IPS-20b (cell line): ENCODE data around the gene LGR6.

Experiments
- H3K27ac ChIP-seq: one replicate; pipeline ENCODE4 v1.5.1; 2013; ENCODE audit warnings: low read length
- H3K27me3 ChIP-seq: 2 replicates; pipeline ENCODE4 v1.6.1; 2013; ENCODE audit warnings: mild to moderate bottlenecking, low read length, inconsistent platforms; ENCODE audit not compliant: insufficient read depth
- H3K36me3 ChIP-seq: 2 replicates; pipeline ENCODE4 v1.6.1; 2013; ENCODE audit warnings: low read depth, mild to moderate bottlenecking, inconsistent platforms, low read length, moderate library complexity; ENCODE audit not compliant: insufficient read depth
- H3K4me1 ChIP-seq: 2 replicates; pipeline ENCODE4 v1.6.1; 2013; ENCODE audit warnings: mild to moderate bottlenecking, control low read depth, inconsistent platforms, low read length, moderate library complexity; ENCODE audit not compliant: insufficient read depth
- H3K4me3 ChIP-seq: 2 replicates; pipeline ENCODE4 v1.5.1; 2013; ENCODE audit warnings: mild to moderate bottlenecking, low read length, inconsistent platforms
- H3K9ac ChIP-seq: 2 replicates; pipeline ENCODE4 v1.6.1; 2013; ENCODE audit warnings: low read depth, mild to moderate bottlenecking, inconsistent platforms, low read length, moderate library complexity
- H3K9me3 ChIP-seq: 2 replicates; pipeline ENCODE4 v1.6.1; 2013; ENCODE audit warnings: mild to moderate bottlenecking, low read depth, low read length, inconsistent platforms; ENCODE audit not compliant: insufficient read depth

The LGR6 gene

DNA sequence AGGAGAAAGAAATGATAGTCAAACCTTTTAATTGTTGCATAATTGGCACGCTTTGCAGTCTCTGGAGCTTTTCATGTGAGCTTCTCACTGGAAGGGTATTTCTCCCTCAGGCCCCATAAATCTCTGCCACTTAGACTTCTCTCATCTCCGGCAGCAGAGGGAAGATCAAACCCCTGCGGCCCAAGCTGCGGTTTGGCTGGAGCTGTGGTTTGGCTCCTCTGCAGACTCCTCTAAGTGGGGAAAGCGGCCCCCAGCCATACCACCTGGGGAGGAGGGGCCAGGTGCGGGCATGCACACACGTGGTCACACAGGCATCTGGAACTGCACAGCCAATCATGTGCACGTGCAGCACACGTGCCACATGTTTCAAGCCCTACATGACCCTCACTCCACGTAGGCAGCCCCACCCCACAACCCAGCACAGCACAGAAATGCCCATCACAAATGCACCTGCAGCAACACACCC is 89.8 kb downstream of the LGR6 start:
- H3K27ac ChIP-seq, result no peak overlapping the region
- H3K4me3 ChIP-seq, result no peak overlapping the region
- no peak overlapping the region for H3K9ac ChIP-seq
- peaks cover 13% of the 10 kb centered on the region; the same call in 1 of the 2 replicates for H3K4me1 ChIP-seq
- H3K27me3 ChIP-seq, result no peaks in the 10 kb centered on the region
- H3K36me3 ChIP-seq, result no peaks in the 10 kb centered on the region
- H3K9me3 ChIP-seq, result no peaks in the 10 kb centered on the region

GRCh38 chr1:202283991-202284390 is 90.4 kb downstream of the LGR6 start:
- Histone ChIP-seq H3K4me3 (no peak overlapping the region), H3K9me3 (no peaks in the 10 kb centered on the region), H3K27ac (no peak overlapping the region), H3K27me3 (no peaks in the 10 kb centered on the region), H3K9ac (no peak overlapping the region), H3K4me1 (peaks cover 13% of the 10 kb centered on the region; the same call in 1 of the 2 replicates), H3K36me3 (no peaks in the 10 kb centered on the region)

GRCh38 chr1:202285908-202286307 is 92.3 kb downstream of the LGR6 start:
- no peak overlapping the region for H3K27ac ChIP-seq
- H3K9ac ChIP-seq, result no peak overlapping the region
- no peaks in the 10 kb centered on the region for H3K9me3 ChIP-seq
- H3K36me3 ChIP-seq, result no peaks in the 10 kb centered on the region
- H3K4me3 ChIP-seq, result no peak overlapping the region
- H3K4me1 ChIP-seq, result peaks cover 4% of the 10 kb centered on the region; the same call in 1 of the 2 replicates
- no peaks in the 10 kb centered on the region for H3K27me3 ChIP-seq

- Histone ChIP-seq H3K4me1 (no peaks in the 10 kb centered on the region), H3K9ac (no peak overlapping the region), H3K36me3 (no peaks in the 10 kb centered on the region), H3K9me3 (no peaks in the 10 kb centered on the region), H3K27ac (no peak overlapping the region), H3K4me3 (no peak overlapping the region), H3K27me3 (no peaks in the 10 kb centered on the region)
These were observed 93.1 kb downstream of the LGR6 start for GRCh38 chr1:202286622-202287097.

DNA sequence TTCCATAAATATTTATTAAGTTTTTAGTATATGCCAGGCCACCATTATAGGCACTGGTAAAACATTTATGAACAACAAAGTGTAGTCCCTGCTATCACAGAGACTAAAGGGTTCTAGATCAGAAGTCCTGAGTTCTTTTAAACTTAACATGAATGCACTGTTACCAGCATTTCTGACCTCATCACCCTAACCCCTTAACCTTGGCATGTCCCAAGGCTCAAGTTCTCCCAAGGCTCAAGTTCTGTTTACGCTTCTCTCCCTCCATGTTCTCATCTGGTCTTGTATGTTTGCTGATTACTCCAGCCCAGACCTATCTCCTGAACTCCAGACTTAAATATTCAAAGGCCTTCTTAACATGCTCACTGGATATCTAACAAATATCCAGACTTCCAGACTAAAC is 93.6 kb downstream of the LGR6 start:
- no peak overlapping the region for H3K4me3 ChIP-seq
- H3K36me3 ChIP-seq, result no peaks in the 10 kb centered on the region
- no peak overlapping the region for H3K27ac ChIP-seq
- no peaks in the 10 kb centered on the region for H3K9me3 ChIP-seq
- no peaks in the 10 kb centered on the region for H3K27me3 ChIP-seq
- H3K9ac ChIP-seq, result no peak overlapping the region
- H3K4me1 ChIP-seq, result no peaks in the 10 kb centered on the region

DNA sequence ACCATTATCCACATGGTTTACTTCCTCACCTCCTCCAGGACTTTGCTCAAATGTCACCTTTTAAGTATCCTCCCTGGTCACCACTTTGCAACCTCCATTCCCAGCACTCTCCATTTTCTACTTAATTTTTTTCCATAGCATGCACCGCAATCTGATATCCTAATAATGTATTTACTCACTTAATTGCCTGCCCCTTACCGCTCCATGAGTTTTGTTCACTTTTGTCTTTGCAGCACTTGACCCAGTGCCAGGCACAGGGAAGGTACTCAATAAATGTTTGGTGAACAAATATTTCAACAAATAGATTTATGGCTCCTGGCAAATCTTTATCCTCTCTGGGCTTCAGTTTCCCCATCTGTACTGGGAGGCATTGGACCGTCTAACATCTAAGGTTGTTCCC is 94.6 kb downstream of the LGR6 start:
- Histone ChIP-seq H3K9ac (no peak overlapping the region), H3K27ac (no peak overlapping the region), H3K9me3 (no peaks in the 10 kb centered on the region), H3K4me1 (no peaks in the 10 kb centered on the region), H3K27me3 (no peaks in the 10 kb centered on the region), H3K36me3 (no peaks in the 10 kb centered on the region), H3K4me3 (no peak overlapping the region)

- Histone ChIP-seq H3K27ac (no peak overlapping the region), H3K9me3 (no peaks in the 10 kb centered on the region), H3K27me3 (no peaks in the 10 kb centered on the region), H3K4me1 (no peaks in the 10 kb centered on the region), H3K4me3 (no peak overlapping the region), H3K9ac (no peak overlapping the region), H3K36me3 (no peaks in the 10 kb centered on the region)
These were observed 95.4 kb downstream of the LGR6 start for GRCh38 chr1:202289009-202289408.

GRCh38 chr1:202291001-202291400 is 97.4 kb downstream of the LGR6 start:
- no peak overlapping the region for H3K4me3 ChIP-seq
- H3K9ac ChIP-seq, result no peak overlapping the region
- no peak overlapping the region for H3K27ac ChIP-seq
- H3K36me3 ChIP-seq, result no peaks in the 10 kb centered on the region
- no peaks in the 10 kb centered on the region for H3K4me1 ChIP-seq
- H3K27me3 ChIP-seq, result no peaks in the 10 kb centered on the region
- no peaks in the 10 kb centered on the region for H3K9me3 ChIP-seq

- Histone ChIP-seq H3K4me3 (no peak overlapping the region), H3K9ac (no peak overlapping the region), H3K27ac (no peak overlapping the region), H3K9me3 (no peaks in the 10 kb centered on the region), H3K4me1 (no peaks in the 10 kb centered on the region), H3K36me3 (no peaks in the 10 kb centered on the region), H3K27me3 (no peaks in the 10 kb centered on the region)
These were observed 98.5 kb downstream of the LGR6 start for GRCh38 chr1:202291961-202292712.

GRCh38 chr1:202292773-202293172 is 99.2 kb downstream of the LGR6 start:
- H3K27me3 ChIP-seq, result no peaks in the 10 kb centered on the region
- H3K4me3 ChIP-seq, result no peak overlapping the region
- H3K27ac ChIP-seq, result no peak overlapping the region
- no peaks in the 10 kb centered on the region for H3K4me1 ChIP-seq
- no peak overlapping the region for H3K9ac ChIP-seq
- no peaks in the 10 kb centered on the region for H3K36me3 ChIP-seq
- no peaks in the 10 kb centered on the region for H3K9me3 ChIP-seq

DNA sequence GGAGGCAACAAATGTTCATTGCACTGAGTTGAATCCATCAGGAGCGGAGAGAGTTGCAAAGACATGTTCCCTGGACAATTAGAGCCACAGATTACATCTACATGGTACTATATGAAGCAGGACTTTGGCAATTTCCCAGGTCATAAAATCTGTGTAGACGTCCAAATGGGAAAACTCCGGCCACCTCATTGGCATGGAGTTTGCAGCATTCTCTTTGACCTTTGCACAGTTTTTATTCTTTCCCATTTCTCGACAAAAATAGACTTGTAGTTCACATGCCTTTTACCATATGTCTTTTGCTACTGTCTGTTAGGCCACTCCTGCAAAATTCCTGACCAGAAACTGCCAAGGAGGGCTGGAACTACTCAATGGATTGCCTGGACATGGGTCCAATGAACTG is 100.0 kb downstream of the LGR6 start:
- Histone ChIP-seq H3K9me3 (no peaks in the 10 kb centered on the region), H3K9ac (no peak overlapping the region), H3K4me1 (no peaks in the 10 kb centered on the region), H3K36me3 (no peaks in the 10 kb centered on the region), H3K27me3 (no peaks in the 10 kb centered on the region), H3K4me3 (no peak overlapping the region), H3K27ac (no peak overlapping the region)

- no peak overlapping the region for H3K4me3 ChIP-seq
- no peaks in the 10 kb centered on the region; the same call in 1 of the 2 replicates for H3K27me3 ChIP-seq
- H3K27ac ChIP-seq, result no peak overlapping the region
- H3K9ac ChIP-seq, result no peak overlapping the region
- H3K4me1 ChIP-seq, result no peaks in the 10 kb centered on the region
- no peaks in the 10 kb centered on the region for H3K9me3 ChIP-seq
- H3K36me3 ChIP-seq, result no peaks in the 10 kb centered on the region
These were observed 108.6 kb downstream of the LGR6 start for GRCh38 chr1:202302166-202302565.
